OCI-LY3 (cell line): ENCODE results near the gene ERBB2.

Source experiments
- H2AFZ ChIP-seq: fragments of 200-600, 300-600 bp; shearing (Covaris generic); 2 replicates; pipeline ENCODE4 v1.6.0; 2014; ENCODE audit warnings: antibody characterized with exemption, low read depth, low read length
- H3K27ac ChIP-seq: fragments of 200-600, 300-600 bp; sonication (generic); 2 replicates; pipeline ENCODE4 v1.5.1; 2014; ENCODE audit warnings: mild to moderate bottlenecking, low read length, moderate library complexity, mixed read lengths
- H3K27me3 ChIP-seq: fragments of 200-600, 300-600 bp; sonication (generic); 2 replicates; pipeline ENCODE4 v1.6.1; 2014; ENCODE audit warnings: low read depth, low read length, mixed read lengths
- H3K36me3 ChIP-seq: fragments of 200-600, 300-600 bp; sonication (generic); replicated peaks from 2 replicates; pipeline ENCODE3; 2014; ENCODE audit warnings: low read depth, low read length, mixed read lengths
- H3K4me1 ChIP-seq: fragments of 300-600, 200-600 bp; sonication (generic); 2 replicates; pipeline ENCODE4 v1.6.1; 2014; ENCODE audit warnings: low read length, mixed read lengths
- H3K4me2 ChIP-seq: fragments of 200-600, 300-600 bp; sonication (generic); 2 replicates; pipeline ENCODE4 v1.6.1; 2014; ENCODE audit warnings: low read length, mixed read lengths
- H3K4me3 ChIP-seq: fragments of 300-600, 200-600 bp; sonication (generic); 2 replicates; pipeline ENCODE4 v1.5.1; 2014; ENCODE audit warnings: antibody characterized with exemption, mild to moderate bottlenecking, low read length, moderate library complexity
- H3K79me2 ChIP-seq: fragments of 300-600, 200-600 bp; shearing (Covaris generic); 2 replicates; pipeline ENCODE4 v1.6.1; 2014; ENCODE audit warnings: mild to moderate bottlenecking, low read length, mixed read lengths
- H3K9ac ChIP-seq: fragments of 300-600, 200-600 bp; shearing (Covaris generic); 2 replicates; pipeline ENCODE4 v1.6.0; 2014; ENCODE audit warnings: mild to moderate bottlenecking, low read length, moderate library complexity
- H3K9me3 ChIP-seq: fragments of 200-600, 300-600 bp; shearing (Covaris generic); 2 replicates; pipeline ENCODE4 v1.6.1; 2014; ENCODE audit warnings: low read length, mixed read lengths; ENCODE audit not compliant: insufficient read depth
- H4K20me1 ChIP-seq: fragments of 200-600, 300-600 bp; sonication (generic); 2 replicates; pipeline ENCODE4 v1.6.1; 2016; ENCODE audit warnings: low read length, mixed read lengths; ENCODE audit not compliant: insufficient read depth
- EZH2phosphoT487 ChIP-seq: fragments of 200-600 bp; shearing (Covaris generic); IDR thresholded peaks from 2 replicates; pipeline ENCODE4 v1.6.1; 2018; ENCODE audit warnings: antibody characterized with exemption, mixed run types, low read depth
- TF ChIP-seq, protein P1 (sequence below): fragments of 200-600, 300-600 bp; sonication (generic); IDR thresholded peaks from 2 replicates; pipeline ENCODE4 v1.5.1; 2014; ENCODE audit warnings: antibody characterized with exemption, low read length, low read depth

ERBB2 gene

DNA sequence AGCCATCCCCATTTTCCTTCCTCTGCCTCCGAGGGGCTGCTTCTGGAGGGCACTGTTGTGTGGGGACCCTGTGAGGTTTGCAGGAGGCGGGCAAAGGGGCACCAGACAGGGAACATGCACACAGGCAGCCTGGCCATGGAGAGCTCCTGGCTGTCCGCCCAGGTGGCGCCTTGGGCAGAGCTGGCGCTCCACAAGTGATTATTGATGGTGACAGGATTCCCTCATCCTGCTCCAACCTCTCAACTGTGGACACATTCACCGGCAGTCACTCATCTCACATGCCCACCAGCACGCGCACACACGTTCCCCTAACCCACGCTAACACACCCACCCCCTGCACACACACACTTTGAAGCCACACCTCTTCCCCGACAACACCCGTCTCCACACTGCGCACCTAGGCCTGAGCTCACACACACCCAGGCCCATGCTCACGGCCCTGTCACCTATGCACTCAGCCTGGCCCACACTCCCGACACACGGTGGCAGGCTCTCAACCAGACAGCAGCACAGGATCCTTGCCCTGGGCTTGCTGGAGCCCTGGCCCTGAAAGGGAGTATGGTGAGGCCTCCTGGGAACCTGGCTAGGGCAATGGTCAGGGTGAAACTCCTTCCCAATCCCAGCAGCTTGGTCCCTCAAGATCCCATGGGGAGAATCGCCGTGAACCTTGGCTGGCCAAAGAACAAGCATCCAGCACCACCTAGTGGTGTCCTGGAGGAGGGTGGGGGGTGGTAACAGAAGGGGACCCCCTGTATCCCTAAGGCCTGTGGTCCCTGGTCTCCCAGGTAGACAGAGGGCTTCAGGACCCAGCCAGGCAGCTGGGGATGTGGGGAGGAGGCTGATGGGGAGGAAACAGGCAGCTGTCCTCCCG lies 28.0 kb upstream of the ERBB2 start:
- Histone ChIP-seq H3K4me1 (peaks cover 24% of the 10 kb centered on the region), H2AFZ (peak overlapping the region; percentile 86), H3K9ac (peak overlapping the region; percentile 43; the same call in 1 of the 2 replicates), H3K4me3 (peak overlapping the region; percentile 69), H3K79me2 (no peaks in the 10 kb centered on the region), H3K27me3 (peaks cover 6% of the 10 kb centered on the region), H3K9me3 (no peaks in the 10 kb centered on the region), H4K20me1 (no peaks in the 10 kb centered on the region), H3K4me2 (peak overlapping the region; percentile 74), H3K27ac (no peak overlapping the region), H3K36me3 (no peaks in the 10 kb centered on the region)
- TF ChIP-seq, protein P1, sequence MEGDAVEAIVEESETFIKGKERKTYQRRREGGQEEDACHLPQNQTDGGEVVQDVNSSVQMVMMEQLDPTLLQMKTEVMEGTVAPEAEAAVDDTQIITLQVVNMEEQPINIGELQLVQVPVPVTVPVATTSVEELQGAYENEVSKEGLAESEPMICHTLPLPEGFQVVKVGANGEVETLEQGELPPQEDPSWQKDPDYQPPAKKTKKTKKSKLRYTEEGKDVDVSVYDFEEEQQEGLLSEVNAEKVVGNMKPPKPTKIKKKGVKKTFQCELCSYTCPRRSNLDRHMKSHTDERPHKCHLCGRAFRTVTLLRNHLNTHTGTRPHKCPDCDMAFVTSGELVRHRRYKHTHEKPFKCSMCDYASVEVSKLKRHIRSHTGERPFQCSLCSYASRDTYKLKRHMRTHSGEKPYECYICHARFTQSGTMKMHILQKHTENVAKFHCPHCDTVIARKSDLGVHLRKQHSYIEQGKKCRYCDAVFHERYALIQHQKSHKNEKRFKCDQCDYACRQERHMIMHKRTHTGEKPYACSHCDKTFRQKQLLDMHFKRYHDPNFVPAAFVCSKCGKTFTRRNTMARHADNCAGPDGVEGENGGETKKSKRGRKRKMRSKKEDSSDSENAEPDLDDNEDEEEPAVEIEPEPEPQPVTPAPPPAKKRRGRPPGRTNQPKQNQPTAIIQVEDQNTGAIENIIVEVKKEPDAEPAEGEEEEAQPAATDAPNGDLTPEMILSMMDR: peak; percentile 92
- no peak for TF ChIP-seq EZH2phosphoT487

DNA sequence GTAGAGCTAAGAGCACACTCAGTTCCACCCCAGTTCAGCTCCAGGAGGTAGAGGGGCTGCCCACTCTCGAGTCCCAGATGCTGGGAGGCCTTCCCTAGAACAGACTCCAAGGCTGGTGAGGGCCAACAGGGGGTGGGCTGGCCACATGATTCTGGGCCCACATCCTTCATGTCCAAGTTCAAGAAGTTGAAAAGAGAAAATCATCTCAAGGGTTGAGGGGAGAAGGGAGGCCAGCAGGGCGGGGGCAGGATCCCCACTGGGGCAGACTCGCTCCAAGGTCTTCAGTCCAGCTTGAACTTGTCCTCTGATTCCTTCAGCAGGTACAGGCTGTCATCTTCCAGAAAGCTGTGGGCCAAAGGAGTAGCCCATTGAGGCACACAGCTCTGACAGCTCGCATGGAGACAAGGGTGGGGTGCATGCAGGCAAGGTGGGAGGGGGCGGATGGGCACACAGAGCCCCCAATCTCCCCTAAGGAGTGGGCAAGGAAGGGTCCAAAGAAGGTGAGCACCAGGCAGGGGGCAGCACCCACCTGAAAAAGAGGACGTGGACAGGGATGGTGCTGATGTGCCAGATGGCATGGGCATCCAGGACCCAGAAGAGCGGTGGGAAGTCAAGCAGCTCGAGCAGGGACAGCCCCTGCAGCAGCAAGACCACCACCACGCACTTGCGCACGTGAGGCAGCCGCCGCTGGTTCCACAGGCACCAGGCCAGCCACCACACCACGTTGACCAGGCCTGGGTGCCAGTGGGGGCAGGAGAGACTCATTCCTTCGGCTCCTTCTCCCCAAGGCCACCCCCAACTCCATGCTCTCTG lies 27.1 kb upstream of the ERBB2 start:
- Histone ChIP-seq H3K9me3 (no peaks in the 10 kb centered on the region), H2AFZ (no peak overlapping the region), H3K4me3 (no peak overlapping the region), H3K9ac (no peak overlapping the region), H3K27me3 (no peaks in the 10 kb centered on the region), H3K4me2 (peak overlapping the region; percentile 74), H3K4me1 (peaks cover 19% of the 10 kb centered on the region), H3K36me3 (no peaks in the 10 kb centered on the region), H3K79me2 (no peaks in the 10 kb centered on the region), H4K20me1 (no peaks in the 10 kb centered on the region), H3K27ac (no peak overlapping the region)
- no peak for TF ChIP-seq EZH2phosphoT487
- TF ChIP-seq, protein P1: no peak

DNA sequence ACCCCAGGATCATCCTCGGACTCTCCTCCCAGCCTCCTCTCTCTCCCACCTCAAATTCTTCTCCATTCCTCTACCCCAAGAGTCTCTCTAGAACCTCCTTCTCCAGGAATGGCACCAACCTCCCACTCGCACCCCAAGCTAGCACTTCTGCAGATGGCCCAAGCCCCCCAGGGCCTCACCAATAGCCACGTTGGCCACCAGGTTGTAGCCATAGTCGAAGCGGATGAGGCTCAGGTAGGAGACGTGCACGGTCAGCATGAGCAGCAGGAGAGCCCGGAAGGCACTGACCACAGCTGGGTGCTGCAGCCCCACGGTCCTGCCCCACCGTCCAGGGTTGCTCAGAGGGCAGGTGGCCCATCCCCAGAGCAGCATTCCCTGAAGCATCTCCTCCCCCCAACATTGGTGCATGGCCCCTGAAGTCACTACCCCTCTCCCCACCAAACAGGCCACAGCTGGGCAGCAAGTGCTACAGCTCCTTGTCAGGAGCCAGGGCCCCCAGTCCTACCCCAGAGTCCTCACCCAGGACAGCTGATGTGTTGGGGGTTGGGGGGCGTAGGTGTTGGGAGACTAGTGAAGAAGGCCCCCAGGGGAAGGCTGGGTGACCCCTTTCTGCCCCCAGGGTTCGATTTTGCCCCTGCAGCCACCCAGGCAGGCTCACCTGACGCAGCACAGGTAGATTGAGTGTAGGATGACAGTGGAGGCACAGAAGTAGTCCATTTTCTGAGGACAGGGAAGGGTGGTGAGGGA lies 26.4 kb upstream of the ERBB2 start:
- Histone ChIP-seq H3K4me2 (no peak overlapping the region), H3K9me3 (no peaks in the 10 kb centered on the region), H3K36me3 (no peaks in the 10 kb centered on the region)

More for the DNA sequence above, 26.4 kb upstream of the ERBB2 start:
- no peaks in the 10 kb centered on the region for H3K79me2 ChIP-seq
- H3K4me1 ChIP-seq: peaks cover 18% of the 10 kb centered on the region
- H3K27me3 ChIP-seq: no peaks in the 10 kb centered on the region
- no peaks in the 10 kb centered on the region for H4K20me1 ChIP-seq
- TF ChIP-seq, protein P1: no peak
- no peak for TF ChIP-seq EZH2phosphoT487
- no peak overlapping the region for H3K27ac ChIP-seq
- H2AFZ ChIP-seq: no peak overlapping the region
- H3K4me3 ChIP-seq: no peak overlapping the region
- no peak overlapping the region for H3K9ac ChIP-seq
